ENCODE data around the gene PCNX4. TPM values are rescaled to one million over a fixed set of nuclear protein-coding genes. Genes with fewer than 3 reads are reported as not detected.

The PCNX4 gene
- total RNA-seq, 1 experiment from 2014 or later: 60.0 TPM

DNA sequence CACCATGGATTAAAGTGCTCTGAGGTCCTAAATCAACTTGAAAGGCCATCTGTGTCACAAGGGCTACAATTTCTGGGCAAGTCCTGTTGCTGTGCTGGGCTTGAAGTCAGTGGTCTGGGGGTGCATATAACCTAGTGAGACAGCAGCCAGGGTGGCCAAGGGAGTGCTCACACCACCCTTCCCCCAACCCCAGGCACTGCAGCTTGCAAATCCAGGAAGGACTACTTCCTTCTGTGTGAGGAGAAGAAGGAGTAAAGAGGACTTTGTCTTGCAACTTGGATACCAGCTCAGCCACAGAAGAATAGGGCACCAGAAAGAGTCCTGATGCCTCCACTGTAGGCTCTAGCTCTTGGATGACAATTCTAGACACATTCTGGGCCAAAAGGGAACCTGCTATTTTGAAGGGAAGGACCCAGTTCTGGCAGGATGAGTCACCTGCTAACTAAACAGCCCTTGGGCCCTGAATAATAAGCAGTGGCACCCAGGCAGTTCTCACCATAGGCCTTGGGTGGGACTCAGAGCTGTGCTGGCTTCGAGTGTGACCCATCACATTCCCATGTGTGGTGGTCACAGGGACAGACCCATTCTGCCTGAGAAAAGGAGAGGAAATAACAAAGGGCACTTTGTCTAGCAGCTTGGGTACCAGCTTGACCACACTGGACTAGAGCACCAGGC is 106.0 kb downstream of the PCNX4 start:
- no peaks in the 10 kb centered on the region for H3K4me1 ChIP-seq (ENCODE audit: control insufficient read depth, insufficient read depth, low read length)
- TF ChIP-seq, protein P1, sequence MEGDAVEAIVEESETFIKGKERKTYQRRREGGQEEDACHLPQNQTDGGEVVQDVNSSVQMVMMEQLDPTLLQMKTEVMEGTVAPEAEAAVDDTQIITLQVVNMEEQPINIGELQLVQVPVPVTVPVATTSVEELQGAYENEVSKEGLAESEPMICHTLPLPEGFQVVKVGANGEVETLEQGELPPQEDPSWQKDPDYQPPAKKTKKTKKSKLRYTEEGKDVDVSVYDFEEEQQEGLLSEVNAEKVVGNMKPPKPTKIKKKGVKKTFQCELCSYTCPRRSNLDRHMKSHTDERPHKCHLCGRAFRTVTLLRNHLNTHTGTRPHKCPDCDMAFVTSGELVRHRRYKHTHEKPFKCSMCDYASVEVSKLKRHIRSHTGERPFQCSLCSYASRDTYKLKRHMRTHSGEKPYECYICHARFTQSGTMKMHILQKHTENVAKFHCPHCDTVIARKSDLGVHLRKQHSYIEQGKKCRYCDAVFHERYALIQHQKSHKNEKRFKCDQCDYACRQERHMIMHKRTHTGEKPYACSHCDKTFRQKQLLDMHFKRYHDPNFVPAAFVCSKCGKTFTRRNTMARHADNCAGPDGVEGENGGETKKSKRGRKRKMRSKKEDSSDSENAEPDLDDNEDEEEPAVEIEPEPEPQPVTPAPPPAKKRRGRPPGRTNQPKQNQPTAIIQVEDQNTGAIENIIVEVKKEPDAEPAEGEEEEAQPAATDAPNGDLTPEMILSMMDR (IDR thresholded peaks at IDR 0.05): no peak
- TF ChIP-seq, protein P2, sequence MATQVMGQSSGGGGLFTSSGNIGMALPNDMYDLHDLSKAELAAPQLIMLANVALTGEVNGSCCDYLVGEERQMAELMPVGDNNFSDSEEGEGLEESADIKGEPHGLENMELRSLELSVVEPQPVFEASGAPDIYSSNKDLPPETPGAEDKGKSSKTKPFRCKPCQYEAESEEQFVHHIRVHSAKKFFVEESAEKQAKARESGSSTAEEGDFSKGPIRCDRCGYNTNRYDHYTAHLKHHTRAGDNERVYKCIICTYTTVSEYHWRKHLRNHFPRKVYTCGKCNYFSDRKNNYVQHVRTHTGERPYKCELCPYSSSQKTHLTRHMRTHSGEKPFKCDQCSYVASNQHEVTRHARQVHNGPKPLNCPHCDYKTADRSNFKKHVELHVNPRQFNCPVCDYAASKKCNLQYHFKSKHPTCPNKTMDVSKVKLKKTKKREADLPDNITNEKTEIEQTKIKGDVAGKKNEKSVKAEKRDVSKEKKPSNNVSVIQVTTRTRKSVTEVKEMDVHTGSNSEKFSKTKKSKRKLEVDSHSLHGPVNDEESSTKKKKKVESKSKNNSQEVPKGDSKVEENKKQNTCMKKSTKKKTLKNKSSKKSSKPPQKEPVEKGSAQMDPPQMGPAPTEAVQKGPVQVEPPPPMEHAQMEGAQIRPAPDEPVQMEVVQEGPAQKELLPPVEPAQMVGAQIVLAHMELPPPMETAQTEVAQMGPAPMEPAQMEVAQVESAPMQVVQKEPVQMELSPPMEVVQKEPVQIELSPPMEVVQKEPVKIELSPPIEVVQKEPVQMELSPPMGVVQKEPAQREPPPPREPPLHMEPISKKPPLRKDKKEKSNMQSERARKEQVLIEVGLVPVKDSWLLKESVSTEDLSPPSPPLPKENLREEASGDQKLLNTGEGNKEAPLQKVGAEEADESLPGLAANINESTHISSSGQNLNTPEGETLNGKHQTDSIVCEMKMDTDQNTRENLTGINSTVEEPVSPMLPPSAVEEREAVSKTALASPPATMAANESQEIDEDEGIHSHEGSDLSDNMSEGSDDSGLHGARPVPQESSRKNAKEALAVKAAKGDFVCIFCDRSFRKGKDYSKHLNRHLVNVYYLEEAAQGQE (IDR thresholded peaks at IDR 0.05; ENCODE audit: insufficient read depth in 1 of 2, low read depth in 2 of 2, low read length in 1 of 2): no peak
- no TSS peak for BruUV-seq (replicated peaks)
- no peak for ATAC-seq
- H3K9me3 ChIP-seq (ENCODE audit: control insufficient read depth, insufficient read depth, low read depth, low read length): no peaks in the 10 kb centered on the region
- H3K27ac ChIP-seq (ENCODE audit: low read length): no peak overlapping the region
- CTCF ChIA-PET: no interaction called here
- H3K4me3 ChIP-seq (ENCODE audit: low read depth in 2 of 2, low read length in 2 of 2): no peak overlapping the region
- no peak for DNase-seq (ENCODE audit: low read depth, low spot score)
- no peaks in the 10 kb centered on the region for H3K36me3 ChIP-seq (ENCODE audit: control insufficient read depth, insufficient read depth, low read length)
- in situ Hi-C loops (cut with HindIII; ENCODE audit: low pct_unique_long_range_greater_than_20kb, low sequenced_read_pairs): no loop called here
- no peaks in the 10 kb centered on the region for H3K27me3 ChIP-seq (ENCODE audit: control insufficient read depth, insufficient read depth, low read length)
- POLR2A ChIA-PET: no interaction called here
- intact Hi-C loops (cut with micrococcal nuclease; ENCODE audit: unreplicated experiment): loop anchor here (10.0 kb wide), 1 partner anchor 703 kb away; no protein-coding TSS in a partner anchor

DNA sequence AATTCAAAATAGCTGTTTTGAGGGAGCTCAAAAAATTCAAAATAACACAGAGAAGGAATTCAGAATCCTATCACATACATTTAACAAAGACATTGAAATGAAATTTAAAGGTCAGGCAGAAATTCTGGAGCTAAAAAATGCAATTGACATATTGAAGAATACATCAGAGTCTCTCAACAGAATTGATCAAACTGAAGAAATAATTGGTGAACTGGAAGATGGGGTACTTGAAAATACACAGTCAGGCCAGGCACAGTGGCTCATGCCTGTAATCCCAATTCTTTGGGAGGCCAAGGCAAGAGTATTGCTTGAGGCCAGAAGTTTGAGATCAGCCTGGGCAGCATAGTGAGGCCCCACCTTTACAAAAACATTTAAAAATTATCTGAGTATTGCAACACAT is 107.6 kb downstream of the PCNX4 start:
- CTCF ChIA-PET: no interaction called here
- Histone ChIP-seq H3K9me3 (ENCODE audit: control insufficient read depth, insufficient read depth, low read depth, low read length) (no peaks in the 10 kb centered on the region), H3K36me3 (ENCODE audit: control insufficient read depth, insufficient read depth, low read length) (no peaks in the 10 kb centered on the region), H3K4me1 (ENCODE audit: control insufficient read depth, insufficient read depth, low read length) (no peaks in the 10 kb centered on the region), H3K27me3 (ENCODE audit: control insufficient read depth, insufficient read depth, low read length) (no peaks in the 10 kb centered on the region), H3K4me3 (ENCODE audit: low read depth in 2 of 2, low read length in 2 of 2) (no peak overlapping the region), H3K27ac (ENCODE audit: low read length) (no peak overlapping the region)
- no peak for ATAC-seq
- DNase-seq (ENCODE audit: low read depth, low spot score): no peak
- intact Hi-C loops (cut with micrococcal nuclease; ENCODE audit: unreplicated experiment) (loop anchor here (10.0 kb wide), 1 partner anchor 705 kb away; no protein-coding TSS in a partner anchor), in situ Hi-C loops (cut with HindIII; ENCODE audit: low pct_unique_long_range_greater_than_20kb, low sequenced_read_pairs) (no loop called here)
- POLR2A ChIA-PET: no interaction called here
- no TSS peak for BruUV-seq (replicated peaks)
- no peak for TF ChIP-seq SIN3A (IDR thresholded peaks at IDR 0.05; ENCODE audit: borderline replicate concordance, insufficient read depth, low read depth, low read length)
- TF ChIP-seq, protein P2 (IDR thresholded peaks at IDR 0.05; ENCODE audit: insufficient read depth in 1 of 2, low read depth in 2 of 2, low read length in 1 of 2): no peak
- TF ChIP-seq, protein P1 (IDR thresholded peaks at IDR 0.05): no peak
- no peak for TF ChIP-seq TCF7L2 (IDR thresholded peaks at IDR 0.05; ENCODE audit: low read depth, low read length)
- TF ChIP-seq POLR2AphosphoS5 (IDR thresholded peaks at IDR 0.05; ENCODE audit: low read depth, low read length): no peak

Data from Panc1 (cell line).